ENCODE results near the gene ITGA6.

The ITGA6 gene

DNA sequence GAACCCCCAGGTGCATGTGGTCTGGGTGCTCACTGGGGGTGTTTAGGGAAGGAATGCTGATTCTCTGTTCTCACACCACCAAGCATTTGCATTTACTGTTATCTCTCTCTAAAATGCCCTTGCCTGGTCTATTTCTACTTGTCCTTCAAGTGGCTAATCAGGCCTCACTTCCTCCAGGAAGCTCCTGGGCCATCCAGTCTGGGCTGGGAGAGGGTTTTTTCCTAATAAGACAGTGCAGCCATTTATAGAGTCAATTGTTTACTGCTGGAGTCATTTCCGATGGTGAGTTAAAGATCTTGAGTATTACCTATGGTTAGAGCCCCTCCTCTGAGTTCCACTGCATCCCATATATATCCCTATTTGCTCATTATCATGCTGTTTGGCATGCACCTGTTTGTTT lies 25.2 kb upstream of the ITGA6 start:
- H3K27me3 ChIP-seq (ENCODE audit: control insufficient read depth, insufficient read depth, low read length) = no peaks in the 10 kb centered on the region
- H3K36me3 ChIP-seq (ENCODE audit: control insufficient read depth, low read depth, low read length) = no peaks in the 10 kb centered on the region

DNA sequence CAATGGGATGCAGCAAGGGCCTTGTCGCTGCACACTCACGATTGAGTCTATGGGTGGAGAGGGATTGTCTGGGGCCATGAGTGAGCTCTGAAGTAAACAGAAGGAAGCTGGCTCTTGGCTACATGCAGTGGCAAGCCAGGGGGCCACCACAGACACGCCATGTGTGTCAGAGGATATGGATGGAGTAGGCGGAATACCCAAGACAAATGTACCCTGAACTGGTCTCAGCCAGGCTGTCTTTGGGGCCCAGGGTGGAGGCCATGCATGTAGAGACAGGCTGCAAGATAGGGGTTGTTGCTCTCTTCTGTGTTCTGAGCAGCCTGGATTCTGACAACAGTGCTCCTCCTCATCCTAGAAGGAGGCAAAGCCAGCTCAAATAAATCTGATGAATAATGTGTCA lies 24.0 kb upstream of the ITGA6 start:
- Histone ChIP-seq H3K27ac (ENCODE audit: low read length) (no peak overlapping the region), H3K9ac (ENCODE audit: low read length) (no peak overlapping the region), H3K4me3 (ENCODE audit: low read length) (no peak overlapping the region)

More for the DNA sequence above, 25.2 kb upstream of the ITGA6 start:
- Histone ChIP-seq H3K4me1 (ENCODE audit: control insufficient read depth, low read depth, low read length) (peaks cover 6% of the 10 kb centered on the region), H3K27ac (ENCODE audit: low read length) (no peak overlapping the region), H3K9ac (ENCODE audit: low read length) (no peak overlapping the region), H3K4me3 (ENCODE audit: low read length) (no peak overlapping the region), H3K9me3 (ENCODE audit: control insufficient read depth, low read depth, low read length) (no peaks in the 10 kb centered on the region)

DNA sequence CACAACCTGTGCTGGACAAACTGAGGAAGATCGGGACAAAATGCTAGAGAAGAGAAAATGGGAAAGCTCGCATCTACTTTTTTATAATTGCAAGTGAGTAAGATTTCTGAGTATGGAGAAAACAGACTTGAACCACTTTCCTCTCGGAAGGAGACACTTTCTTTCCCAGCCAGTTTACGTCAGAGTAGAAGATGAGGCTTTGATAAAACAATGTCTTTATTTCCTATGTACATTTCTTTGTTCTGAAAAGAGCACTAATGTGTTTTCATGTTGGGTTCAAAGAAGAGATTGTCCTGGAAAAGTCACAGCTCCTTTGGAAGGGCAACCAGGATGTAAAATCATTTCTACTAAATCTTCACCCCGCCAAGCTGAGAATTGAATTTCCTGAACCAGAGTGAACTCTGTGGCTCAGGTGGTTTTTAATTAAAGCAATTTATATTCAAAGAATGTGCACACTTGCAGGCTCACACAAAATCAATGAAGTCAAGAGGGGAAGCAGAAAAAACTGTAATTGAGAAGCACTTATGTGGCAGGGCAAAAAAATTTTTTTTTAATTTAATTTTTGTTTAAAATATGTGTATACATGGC lies 23.4 kb upstream of the ITGA6 start:
- Histone ChIP-seq H3K27ac (ENCODE audit: low read length) (no peak overlapping the region), H3K4me1 (ENCODE audit: control insufficient read depth, low read depth, low read length) (peaks cover 6% of the 10 kb centered on the region), H3K36me3 (ENCODE audit: control insufficient read depth, low read depth, low read length) (no peaks in the 10 kb centered on the region), H3K4me3 (ENCODE audit: low read length) (no peak overlapping the region), H3K27me3 (ENCODE audit: control insufficient read depth, insufficient read depth, low read length) (no peaks in the 10 kb centered on the region), H3K9ac (ENCODE audit: low read length) (no peak overlapping the region), H3K9me3 (ENCODE audit: control insufficient read depth, low read depth, low read length) (no peaks in the 10 kb centered on the region)

More for the DNA sequence above, 24.0 kb upstream of the ITGA6 start:
- Histone ChIP-seq H3K9me3 (ENCODE audit: control insufficient read depth, low read depth, low read length) (no peaks in the 10 kb centered on the region), H3K36me3 (ENCODE audit: control insufficient read depth, low read depth, low read length) (no peaks in the 10 kb centered on the region), H3K4me1 (ENCODE audit: control insufficient read depth, low read depth, low read length) (peaks cover 6% of the 10 kb centered on the region), H3K27me3 (ENCODE audit: control insufficient read depth, insufficient read depth, low read length) (no peaks in the 10 kb centered on the region)

DNA sequence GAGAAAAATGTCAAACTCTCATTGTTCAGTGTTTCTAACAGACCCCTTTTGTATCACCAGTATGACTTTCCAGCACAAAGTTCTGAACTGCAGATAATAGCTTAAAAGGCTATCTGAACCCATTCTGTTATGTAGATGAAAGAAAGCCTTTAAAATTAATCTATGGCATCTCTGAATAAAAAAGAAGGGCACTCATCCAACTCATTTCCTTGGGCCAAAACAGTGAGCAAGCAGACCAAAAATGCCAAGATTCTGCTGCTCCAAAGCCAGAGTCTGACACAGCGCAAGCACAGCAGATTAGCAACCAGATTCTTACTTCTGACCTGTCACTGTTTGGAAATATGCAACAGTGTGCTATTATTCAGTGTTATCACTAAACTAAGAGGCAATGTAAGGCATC lies 22.6 kb upstream of the ITGA6 start:
- no peak overlapping the region for H3K27ac ChIP-seq (ENCODE audit: low read length)
- no peak overlapping the region for H3K4me3 ChIP-seq (ENCODE audit: low read length)
- H3K9me3 ChIP-seq (ENCODE audit: control insufficient read depth, low read depth, low read length) = no peaks in the 10 kb centered on the region
- H3K36me3 ChIP-seq (ENCODE audit: control insufficient read depth, low read depth, low read length) = no peaks in the 10 kb centered on the region
- peaks cover 6% of the 10 kb centered on the region for H3K4me1 ChIP-seq (ENCODE audit: control insufficient read depth, low read depth, low read length)
- no peaks in the 10 kb centered on the region for H3K27me3 ChIP-seq (ENCODE audit: control insufficient read depth, insufficient read depth, low read length)
- no peak overlapping the region for H3K9ac ChIP-seq (ENCODE audit: low read length)

DNA sequence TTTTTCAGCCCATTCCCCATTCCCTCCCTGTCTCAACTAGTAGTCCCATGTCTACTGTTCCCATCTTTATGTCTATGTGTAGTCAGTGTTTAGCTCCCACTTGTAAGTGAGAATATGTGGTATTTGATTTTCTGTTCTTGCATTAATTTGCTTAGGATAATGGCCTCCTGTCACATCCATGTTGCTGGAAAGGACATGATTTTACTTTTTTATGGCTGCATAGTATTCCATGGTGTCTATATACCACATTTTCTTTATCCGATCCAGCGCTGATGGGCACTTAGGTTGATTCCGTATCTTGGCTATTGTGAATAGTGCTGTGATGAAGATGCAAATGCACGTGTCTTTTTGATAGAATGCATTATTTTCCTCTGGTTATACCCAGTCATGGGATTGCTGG lies 21.7 kb upstream of the ITGA6 start:
- no peaks in the 10 kb centered on the region for H3K9me3 ChIP-seq (ENCODE audit: control insufficient read depth, low read depth, low read length)
- H3K4me1 ChIP-seq (ENCODE audit: control insufficient read depth, low read depth, low read length) = peaks cover 6% of the 10 kb centered on the region
- H3K9ac ChIP-seq (ENCODE audit: low read length) = no peak overlapping the region
- H3K4me3 ChIP-seq (ENCODE audit: low read length) = no peak overlapping the region
- no peak overlapping the region for H3K27ac ChIP-seq (ENCODE audit: low read length)
- H3K27me3 ChIP-seq (ENCODE audit: control insufficient read depth, insufficient read depth, low read length) = no peaks in the 10 kb centered on the region
- no peaks in the 10 kb centered on the region for H3K36me3 ChIP-seq (ENCODE audit: control insufficient read depth, low read depth, low read length)

DNA sequence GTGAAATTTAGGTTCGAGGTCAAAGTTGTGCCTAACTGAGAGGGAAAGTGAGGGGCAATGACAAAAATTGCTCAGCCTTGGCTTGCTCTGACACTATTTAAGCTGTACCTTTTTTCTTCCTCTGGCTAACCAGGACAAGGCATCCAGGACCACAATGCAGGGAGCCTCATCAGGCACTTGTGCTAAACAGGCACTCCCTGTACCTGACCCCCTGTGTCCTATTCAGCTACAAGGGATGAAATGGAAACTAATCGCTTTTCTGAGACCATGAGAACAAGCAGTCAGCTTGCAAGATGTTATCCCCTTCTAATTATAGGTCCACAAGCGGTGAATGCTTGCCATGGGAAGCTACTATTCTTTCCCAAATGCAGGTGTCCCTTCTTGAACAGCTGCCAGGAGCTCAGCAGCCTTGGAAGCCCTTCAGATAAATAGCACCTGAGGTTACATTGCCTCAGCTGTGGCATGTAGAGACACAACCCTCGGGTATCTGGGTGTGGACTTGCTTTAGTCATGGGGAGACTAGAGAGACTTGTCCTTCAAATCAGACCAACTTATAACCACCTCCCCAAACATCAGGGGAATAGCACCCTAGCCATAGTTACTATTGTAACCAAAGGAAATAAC lies 19.1 kb upstream of the ITGA6 start:
- H3K9ac ChIP-seq (ENCODE audit: low read length) = no peak overlapping the region
- no peaks in the 10 kb centered on the region for H3K27me3 ChIP-seq (ENCODE audit: control insufficient read depth, insufficient read depth, low read length)
- H3K4me1 ChIP-seq (ENCODE audit: control insufficient read depth, low read depth, low read length) = no peaks in the 10 kb centered on the region
- no peaks in the 10 kb centered on the region for H3K36me3 ChIP-seq (ENCODE audit: control insufficient read depth, low read depth, low read length)
- H3K4me3 ChIP-seq (ENCODE audit: low read length) = no peak overlapping the region
- H3K9me3 ChIP-seq (ENCODE audit: control insufficient read depth, low read depth, low read length) = no peaks in the 10 kb centered on the region
- H3K27ac ChIP-seq (ENCODE audit: low read length) = no peak overlapping the region

DNA sequence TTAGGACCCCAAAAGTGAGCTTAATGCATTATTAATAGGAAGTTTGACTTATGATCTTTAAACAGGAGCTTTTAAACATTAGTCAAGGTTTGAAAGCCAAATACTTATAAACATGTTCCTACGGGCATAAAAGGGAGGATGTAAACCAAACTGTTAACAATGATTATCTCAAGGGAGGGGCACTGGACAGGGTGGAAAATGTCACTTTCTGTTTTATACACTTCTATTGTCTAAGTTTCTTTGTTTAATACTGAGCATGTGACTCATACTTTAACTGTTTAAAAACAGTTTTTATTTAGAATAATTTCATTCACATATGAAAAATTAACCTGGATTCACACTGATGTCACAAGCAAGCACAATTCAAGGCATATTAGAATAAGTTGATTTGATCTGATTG lies 18.3 kb upstream of the ITGA6 start:
- Histone ChIP-seq H3K9me3 (ENCODE audit: control insufficient read depth, low read depth, low read length) (no peaks in the 10 kb centered on the region), H3K4me3 (ENCODE audit: low read length) (no peak overlapping the region), H3K36me3 (ENCODE audit: control insufficient read depth, low read depth, low read length) (no peaks in the 10 kb centered on the region), H3K27me3 (ENCODE audit: control insufficient read depth, insufficient read depth, low read length) (no peaks in the 10 kb centered on the region), H3K4me1 (ENCODE audit: control insufficient read depth, low read depth, low read length) (no peaks in the 10 kb centered on the region), H3K27ac (ENCODE audit: low read length) (no peak overlapping the region), H3K9ac (ENCODE audit: low read length) (no peak overlapping the region)

DNA sequence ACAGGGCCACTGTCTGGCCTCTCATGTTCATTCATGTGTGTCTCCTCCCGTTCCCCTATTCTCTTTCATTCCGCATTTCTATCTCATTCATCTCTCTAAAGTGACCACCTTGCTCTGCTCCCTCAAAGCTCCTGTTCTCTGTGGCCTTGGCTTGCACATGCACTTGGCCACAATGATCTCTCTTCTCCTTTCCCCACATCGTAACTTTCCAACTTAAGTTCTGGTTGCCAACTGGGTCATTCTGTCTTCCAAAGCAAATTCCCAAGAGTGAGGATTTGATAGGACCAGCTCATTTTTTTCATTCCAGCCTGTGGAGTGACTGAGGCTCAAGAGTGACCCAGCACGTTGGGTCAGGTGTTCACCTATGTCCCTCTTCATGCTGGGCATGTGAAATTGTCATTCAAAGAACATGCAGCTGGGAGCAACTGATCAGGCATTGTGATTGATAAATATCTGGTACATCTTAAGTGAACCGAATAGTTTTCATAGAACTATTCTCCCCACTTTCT lies 14.3 kb upstream of the ITGA6 start:
- H3K9me3 ChIP-seq (ENCODE audit: control insufficient read depth, low read depth, low read length) = no peaks in the 10 kb centered on the region
- no peak overlapping the region for H3K27ac ChIP-seq (ENCODE audit: low read length)

DNA sequence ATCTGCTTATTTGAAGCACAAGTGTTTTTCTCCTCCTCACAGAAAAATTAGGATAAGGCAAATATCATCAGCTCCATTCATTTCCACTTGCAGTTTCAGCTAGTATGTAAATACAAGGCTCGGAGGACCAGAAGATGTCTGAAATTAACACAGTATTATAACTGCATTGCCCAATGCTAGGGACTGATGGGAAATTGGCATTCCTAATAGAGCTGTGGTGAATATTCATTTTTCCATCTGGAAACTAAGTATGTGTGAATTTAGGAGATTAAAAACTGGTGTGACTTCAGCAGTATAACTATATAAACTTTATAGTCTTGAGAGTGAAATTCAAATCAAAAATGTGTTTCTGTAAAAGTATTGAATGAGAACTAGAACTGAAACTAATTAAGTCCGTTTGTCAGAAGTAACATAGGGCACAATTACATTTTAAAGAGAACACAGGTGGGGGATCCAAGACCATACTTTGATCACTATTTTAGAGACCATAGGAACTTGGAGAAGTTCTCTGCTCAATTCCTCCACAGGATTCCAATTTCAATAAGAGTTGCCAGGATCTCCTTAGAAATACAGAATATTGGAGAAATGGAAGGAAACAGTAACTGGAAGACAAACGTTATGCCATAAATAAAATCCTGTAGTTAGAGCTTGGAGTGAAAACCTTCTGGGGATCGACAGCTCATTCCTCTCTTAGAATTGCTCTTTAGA lies 12.1 kb upstream of the ITGA6 start:
- no peaks in the 10 kb centered on the region for H3K9me3 ChIP-seq (ENCODE audit: control insufficient read depth, low read depth, low read length)
- no peak overlapping the region for H3K27ac ChIP-seq (ENCODE audit: low read length)
- H3K4me1 ChIP-seq (ENCODE audit: control insufficient read depth, low read depth, low read length) = peaks cover 8% of the 10 kb centered on the region
- H3K36me3 ChIP-seq (ENCODE audit: control insufficient read depth, low read depth, low read length) = no peaks in the 10 kb centered on the region
- H3K27me3 ChIP-seq (ENCODE audit: control insufficient read depth, insufficient read depth, low read length) = no peaks in the 10 kb centered on the region
- H3K9ac ChIP-seq (ENCODE audit: low read length) = no peak overlapping the region
- H3K4me3 ChIP-seq (ENCODE audit: low read length) = no peak overlapping the region

More for the DNA sequence above, 14.3 kb upstream of the ITGA6 start:
- no peak overlapping the region for H3K9ac ChIP-seq (ENCODE audit: low read length)
- peaks cover 8% of the 10 kb centered on the region for H3K4me1 ChIP-seq (ENCODE audit: control insufficient read depth, low read depth, low read length)
- H3K4me3 ChIP-seq (ENCODE audit: low read length) = no peak overlapping the region
- H3K36me3 ChIP-seq (ENCODE audit: control insufficient read depth, low read depth, low read length) = no peaks in the 10 kb centered on the region
- no peaks in the 10 kb centered on the region for H3K27me3 ChIP-seq (ENCODE audit: control insufficient read depth, insufficient read depth, low read length)

DNA sequence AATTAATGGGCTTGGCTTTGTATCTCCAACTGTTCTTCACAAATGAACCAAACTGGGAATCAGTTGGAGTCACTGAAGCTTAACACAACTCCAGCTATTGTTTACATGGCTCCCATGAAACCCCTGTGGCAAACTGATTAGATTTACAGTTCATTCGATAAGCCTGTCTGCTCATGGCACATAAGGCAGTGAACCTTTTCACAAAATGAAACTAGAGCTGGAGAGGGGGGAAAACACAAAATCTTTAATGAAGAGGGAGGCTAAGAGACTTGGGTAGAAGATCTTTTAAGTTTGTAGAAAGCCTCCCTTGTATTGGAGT lies 11.6 kb upstream of the ITGA6 start:
- Histone ChIP-seq H3K36me3 (ENCODE audit: control insufficient read depth, low read depth, low read length) (no peaks in the 10 kb centered on the region), H3K9me3 (ENCODE audit: control insufficient read depth, low read depth, low read length) (no peaks in the 10 kb centered on the region), H3K4me1 (ENCODE audit: control insufficient read depth, low read depth, low read length) (peaks cover 8% of the 10 kb centered on the region), H3K4me3 (ENCODE audit: low read length) (no peak overlapping the region), H3K27ac (ENCODE audit: low read length) (no peak overlapping the region), H3K27me3 (ENCODE audit: control insufficient read depth, insufficient read depth, low read length) (no peaks in the 10 kb centered on the region), H3K9ac (ENCODE audit: low read length) (no peak overlapping the region)

DNA sequence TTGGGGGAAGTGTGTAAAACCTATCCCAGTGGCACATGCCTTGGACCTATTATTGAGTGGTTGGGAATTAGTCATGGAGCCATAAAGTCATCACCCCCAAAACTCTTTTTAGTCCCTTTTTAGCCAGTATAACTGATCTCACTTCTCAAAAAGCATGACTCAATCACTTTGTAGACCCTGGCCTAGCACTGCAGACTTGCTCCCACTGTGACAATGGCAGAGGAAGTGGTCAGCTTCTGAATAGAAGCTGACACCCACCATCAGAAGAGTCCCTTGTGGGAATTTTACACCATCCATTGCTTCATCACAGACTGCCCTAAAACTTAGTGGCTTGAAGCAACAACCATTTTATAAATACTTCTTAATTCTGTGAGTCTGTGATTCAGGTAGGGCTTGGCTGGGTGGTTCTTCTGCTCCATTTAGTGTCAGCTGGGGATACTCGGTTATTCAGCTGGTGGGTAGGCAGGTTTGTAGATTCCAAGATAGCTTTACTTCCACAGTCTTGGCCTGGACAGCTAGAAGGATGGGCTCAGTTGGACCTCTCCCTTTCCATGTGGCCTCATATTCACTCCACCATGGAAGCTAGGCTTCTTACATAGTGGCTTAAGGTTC lies 10.8 kb upstream of the ITGA6 start:
- Histone ChIP-seq H3K27me3 (ENCODE audit: control insufficient read depth, insufficient read depth, low read length) (no peaks in the 10 kb centered on the region), H3K4me1 (ENCODE audit: control insufficient read depth, low read depth, low read length) (peaks cover 8% of the 10 kb centered on the region), H3K4me3 (ENCODE audit: low read length) (no peak overlapping the region)

More for the DNA sequence above, 10.8 kb upstream of the ITGA6 start:
- Histone ChIP-seq H3K36me3 (ENCODE audit: control insufficient read depth, low read depth, low read length) (no peaks in the 10 kb centered on the region), H3K27ac (ENCODE audit: low read length) (no peak overlapping the region), H3K9ac (ENCODE audit: low read length) (no peak overlapping the region), H3K9me3 (ENCODE audit: control insufficient read depth, low read depth, low read length) (no peaks in the 10 kb centered on the region)
